Right lobe of liver (tissue), 6 donors: ENCODE data around the gene NAALADL2. TPM values are rescaled to one million over a fixed set of nuclear protein-coding genes. Genes with fewer than 3 reads are reported as not detected.
"Not testable (repeated sequence)": the region's sequence is repeated elsewhere in the genome, so short reads cannot be mapped to it uniquely, and the experiment has no call there.

ENCODE experiments used
- ATAC-seq, 4 donors: fragments of 200-7000 bp; cut with Tn5 transposase; one replicate each; pipeline ENCODE4 v1.9.1; 2020; ENCODE audit warnings: mild to moderate bottlenecking in 4 of 4, moderate library complexity in 4 of 4
- DNase-seq, 3 donors: peaks; one replicate each; pipeline ENCODE4 v3.0.0-alpha.2; 2020
- H3K27ac ChIP-seq, 3 donors: fragments of 200-600 bp; one replicate each; pipeline ENCODE4 v1.8.0; 2022
- H3K27me3 ChIP-seq, 2 donors: fragments of 200-600 bp; one replicate each; pipeline ENCODE4 v1.8.0; 2022
- H3K36me3 ChIP-seq, 4 donors: fragments of 200-600 bp; sonication (generic) in 1 of 4; one replicate each; pipeline versions ENCODE4 v1.5.1 to v1.8.0; 2017 to 2022; ENCODE audit warnings: control low read depth in 1 of 4
- H3K4me1 ChIP-seq, 4 donors: fragments of 200-600 bp; sonication (generic) in 1 of 4; one replicate each; pipeline versions ENCODE4 v1.5.1 to v1.8.0; 2017 to 2022; ENCODE audit warnings: control low read depth in 1 of 4
- H3K4me3 ChIP-seq, 3 donors: fragments of 200-600 bp; one replicate each; pipeline ENCODE4 v1.8.0; 2022
- H3K9me3 ChIP-seq, 4 donors: fragments of 200-600 bp; sonication (generic) in 1 of 4; one replicate each; pipeline versions ENCODE4 v1.5.1 to v1.8.0; 2017 to 2022; ENCODE audit warnings: control low read depth in 1 of 4
- CTCF ChIP-seq, 4 donors: fragments of 200-600 bp in 3 of 4; fragments of 450-650 bp in 1 of 4; IDR thresholded peaks; one replicate each; pipeline versions ENCODE4 v1.5.1 to v1.8.0; 2016 to 2022; ENCODE audit warnings: antibody characterized with exemption in 4 of 4, mild to moderate bottlenecking in 2 of 4
- POLR2A ChIP-seq: fragments of 450-650 bp; IDR thresholded peaks from one replicate; pipeline ENCODE4 v1.6.1; 2017; ENCODE audit warnings: antibody characterized with exemption, mild to moderate bottlenecking
- WGBS: methylation state at CpG from one replicate; pipeline ENCODE4 v1.1.6; 2018; ENCODE audit warnings: low coverage, low lambda C conversion rate; ENCODE audit not compliant: insufficient coverage; ENCODE audit errors: missing lambda C conversion rate; 5-methylcytosine and 5-hydroxymethylcytosine counted together
- intact Hi-C, 2 donors: fragments of 100-400 bp; cut with DNase I; formaldehyde crosslinking; loops; one replicate each; pipeline versions ENCODE4 v1.11.2 to v1.14.1; 2022
- total RNA-seq, 6 experiments: library from RNA; depleted of rRNA in 2 of 6; stranded (reverse); fragments of >200 nt in 2 of 6; fragmentation: NEBNext Ultra II Directional in 3 of 6; extraction: Animal tissue kit (Norgen Biotek cat#: 25700) in 3 of 6; gene quantifications; one replicate each; pipeline versions ENCODE4 v1.1.0 to v1.2.4, GENCODE V29; 2016 to 2023
- donor health status: DM: no; HTN: yes; CAD: no.
- donor health status: DM: no; HTN: no; CAD: no.
- donor health status: DM: no; HTN: no; CAD: no.
- donor health status: DM: no; HTN: yes; CAD: no.
- donor health status: DM: no; HTN: yes; CAD: no.

The NAALADL2 gene
- total RNA-seq, 6 experiments from 2014 or later: 0.86 to 4.9 (median 3.2) TPM

- no peak for TF ChIP-seq CTCF (IDR thresholded peaks at IDR 0.05)
- TF ChIP-seq POLR2A: no peak
- H3K36me3 ChIP-seq: no peaks in the 10 kb centered on the region
- intact Hi-C loops: no loop called here
- DNase-seq (no peak), ATAC-seq (no peak)
- H3K27me3 ChIP-seq: no peaks in the 10 kb centered on the region
- 94% methylated on average over 3 of the region's 3 CpGs for WGBS
- no peak overlapping the region for H3K4me3 ChIP-seq
- H3K9me3 ChIP-seq: no peaks in the 10 kb centered on the region
- H3K27ac ChIP-seq: no peak overlapping the region
- H3K4me1 ChIP-seq: no peaks in the 10 kb centered on the region
Observed at GRCh38 chr3:175453361-175453760, 594.2 kb downstream of the NAALADL2 start.

GRCh38 chr3:175456466-175456865 lies 597.3 kb downstream of the NAALADL2 start:
- Histone ChIP-seq H3K4me3 (no peak overlapping the region), H3K27me3 (no peaks in the 10 kb centered on the region), H3K36me3 (no peaks in the 10 kb centered on the region), H3K4me1 (no peaks in the 10 kb centered on the region), H3K9me3 (no peaks in the 10 kb centered on the region), H3K27ac (no peak overlapping the region)
- peak in 1 of 4 donors; percentile 44 for ATAC-seq
- DNase-seq: no peak
- no peak for TF ChIP-seq POLR2A
- no peak for TF ChIP-seq CTCF (IDR thresholded peaks at IDR 0.05)
- WGBS: 62% methylated on average over 2 of the region's 2 CpGs
- intact Hi-C loops: no loop called here

GRCh38 chr3:175457301-175457700 lies 598.2 kb downstream of the NAALADL2 start:
- no peak for TF ChIP-seq POLR2A
- Histone ChIP-seq H3K36me3 (no peaks in the 10 kb centered on the region), H3K27me3 (no peaks in the 10 kb centered on the region), H3K9me3 (no peaks in the 10 kb centered on the region), H3K4me1 (no peaks in the 10 kb centered on the region), H3K27ac (no peak overlapping the region), H3K4me3 (no peak overlapping the region)
- ATAC-seq: no peak
- no peak for DNase-seq
- 69% methylated on average over 2 of the region's 2 CpGs for WGBS
- intact Hi-C loops: no loop called here

GRCh38 chr3:175460849-175461399 lies 601.8 kb downstream of the NAALADL2 start:
- ATAC-seq, H3K36me3 ChIP-seq, H3K4me1 ChIP-seq, H3K27ac ChIP-seq, H3K4me3 ChIP-seq, H3K27me3 ChIP-seq, H3K9me3 ChIP-seq, DNase-seq, intact Hi-C loops: not testable (repeated sequence)
- 89% methylated on average over 2 of the region's 4 CpGs for WGBS

- Histone ChIP-seq H3K9me3 (no peaks in the 10 kb centered on the region), H3K27me3 (no peaks in the 10 kb centered on the region), H3K36me3 (no peaks in the 10 kb centered on the region), H3K27ac (no peak overlapping the region), H3K4me3 (no peak overlapping the region), H3K4me1 (no peaks in the 10 kb centered on the region)
- 98% methylated on average over 3 of the region's 3 CpGs for whole genome bisulfite sequencing
- no peak for DNase-seq
- intact Hi-C loops: no loop called here
- ATAC-seq: no peak
- no peak for TF ChIP-seq POLR2A
Observed at GRCh38 chr3:175464362-175464761, 605.2 kb downstream of the NAALADL2 start.

GRCh38 chr3:175469124-175469523 lies 610.0 kb downstream of the NAALADL2 start:
- Histone ChIP-seq H3K4me3 (no peak overlapping the region), H3K9me3 (no peaks in the 10 kb centered on the region), H3K4me1 (no peaks in the 10 kb centered on the region), H3K36me3 (no peaks in the 10 kb centered on the region), H3K27me3 (no peaks in the 10 kb centered on the region), H3K27ac (no peak overlapping the region)
- no peak for ATAC-seq
- TF ChIP-seq POLR2A: no peak
- no peak for TF ChIP-seq CTCF (IDR thresholded peaks at IDR 0.05)
- DNase-seq: no peak
- intact Hi-C loops: no loop called here
